Measurements from ENCODE around the gene MVB12B.

GRCh38 chr9:126376311-126377175 lies 49.9 kb downstream of the MVB12B start:
- TF ChIP-seq, protein P1, sequence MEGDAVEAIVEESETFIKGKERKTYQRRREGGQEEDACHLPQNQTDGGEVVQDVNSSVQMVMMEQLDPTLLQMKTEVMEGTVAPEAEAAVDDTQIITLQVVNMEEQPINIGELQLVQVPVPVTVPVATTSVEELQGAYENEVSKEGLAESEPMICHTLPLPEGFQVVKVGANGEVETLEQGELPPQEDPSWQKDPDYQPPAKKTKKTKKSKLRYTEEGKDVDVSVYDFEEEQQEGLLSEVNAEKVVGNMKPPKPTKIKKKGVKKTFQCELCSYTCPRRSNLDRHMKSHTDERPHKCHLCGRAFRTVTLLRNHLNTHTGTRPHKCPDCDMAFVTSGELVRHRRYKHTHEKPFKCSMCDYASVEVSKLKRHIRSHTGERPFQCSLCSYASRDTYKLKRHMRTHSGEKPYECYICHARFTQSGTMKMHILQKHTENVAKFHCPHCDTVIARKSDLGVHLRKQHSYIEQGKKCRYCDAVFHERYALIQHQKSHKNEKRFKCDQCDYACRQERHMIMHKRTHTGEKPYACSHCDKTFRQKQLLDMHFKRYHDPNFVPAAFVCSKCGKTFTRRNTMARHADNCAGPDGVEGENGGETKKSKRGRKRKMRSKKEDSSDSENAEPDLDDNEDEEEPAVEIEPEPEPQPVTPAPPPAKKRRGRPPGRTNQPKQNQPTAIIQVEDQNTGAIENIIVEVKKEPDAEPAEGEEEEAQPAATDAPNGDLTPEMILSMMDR (IDR thresholded peaks at IDR 0.05) = no peak
- TF ChIP-seq POLR2AphosphoS5 (IDR thresholded peaks at IDR 0.05) = no peak
- TF ChIP-seq POLR2A (IDR thresholded peaks at IDR 0.05) = no peak
- TF ChIP-seq EP300 (IDR thresholded peaks at IDR 0.05) = no peak
